Measurements from ENCODE around the gene BMPR2.
"Not testable (repeated sequence)": the region's sequence is repeated elsewhere in the genome, so short reads cannot be mapped to it uniquely, and the experiment has no call there.

Gene BMPR2

GRCh38 chr2:202375609-202376408 lies at the start of gene BMPR2:
Gene BMPR2 (plus strand): TSS chr2:202376327. CDS start chr2:202377475, 1,148 bp downstream.
- DNase-seq = peak; percentile 82 to 85

- no peak for DNase-seq
Measured at GRCh38 chr2:202327858-202328257, 48.3 kb upstream of the BMPR2 start.

- no peak for DNase-seq
Measured at GRCh38 chr2:202335791-202336467, 40.2 kb upstream of the BMPR2 start.

- DNase-seq = no peak
Measured at GRCh38 chr2:202337151-202337550, 39.0 kb upstream of the BMPR2 start.

GRCh38 chr2:202337706-202338346 lies 38.3 kb upstream of the BMPR2 start:
- DNase-seq = no peak

GRCh38 chr2:202339071-202339870 lies 36.9 kb upstream of the BMPR2 start:
- no peak for DNase-seq

GRCh38 chr2:202344178-202344577 lies 31.9 kb upstream of the BMPR2 start:
- DNase-seq = no peak

GRCh38 chr2:202346180-202346579 lies 29.9 kb upstream of the BMPR2 start:
- DNase-seq = no peak

- no peak for DNase-seq
Measured at GRCh38 chr2:202353430-202353829, 22.7 kb upstream of the BMPR2 start.

GRCh38 chr2:202355993-202356505 lies 20.1 kb upstream of the BMPR2 start:
- no peak for DNase-seq

- DNase-seq = not testable (repeated sequence)
Measured at GRCh38 chr2:202358924-202359323, 17.2 kb upstream of the BMPR2 start.

- DNase-seq = no peak
Measured at GRCh38 chr2:202360646-202361045, 15.5 kb upstream of the BMPR2 start.

GRCh38 chr2:202361108-202361507 lies 15.0 kb upstream of the BMPR2 start:
- DNase-seq = no peak

- DNase-seq = no peak
Measured at GRCh38 chr2:202373490-202373889, 2.6 kb upstream of the BMPR2 start.

- not testable (repeated sequence) for DNase-seq
Measured at GRCh38 chr2:202374383-202374782, 1.7 kb upstream of the BMPR2 start.

- no peak for DNase-seq
Measured at GRCh38 chr2:202375033-202375608, 1.0 kb upstream of the BMPR2 start.

- peak in 1 of 2 donors; percentile 43 for DNase-seq
Measured at GRCh38 chr2:202376460-202377206, 506 bp downstream of the BMPR2 start.

GRCh38 chr2:202377207-202377761 lies 1.2 kb downstream of the BMPR2 start:
- peak in 1 of 2 donors; percentile 31 for DNase-seq

- no peak for DNase-seq
Measured at GRCh38 chr2:202378001-202378400, 1.9 kb downstream of the BMPR2 start.

GRCh38 chr2:202378662-202379358 lies 2.7 kb downstream of the BMPR2 start:
- no peak for DNase-seq
